SK-N-SH (cell line): ENCODE data around the gene MGRN1.

Experiments
- EP300 ChIP-seq, 2 experiments: IDR thresholded peaks; 2 replicates each; pipeline versions ENCODE4 v1.4.0 to v1.6.1; 2012; ENCODE audit warnings: borderline replicate concordance in 1 of 2, low read depth in 1 of 2, low read length in 1 of 2
- GATA2 ChIP-seq: sonication (generic); formaldehyde crosslinking; IDR thresholded peaks from 2 replicates; pipeline ENCODE4 v1.5.0; 2020; ENCODE audit warnings: mild to moderate bottlenecking, missing genetic modification reagents
- JUND ChIP-seq: IDR thresholded peaks from 2 replicates; pipeline ENCODE4 v1.4.0; 2012
- RAD21 ChIP-seq: IDR thresholded peaks from 2 replicates; pipeline ENCODE4 v1.6.1; 2012; ENCODE audit warnings: mild to moderate bottlenecking, low read length
- TCF12 ChIP-seq: IDR thresholded peaks from 2 replicates; pipeline ENCODE4 v1.4.0; 2012
- YY1 ChIP-seq: IDR thresholded peaks from 2 replicates; pipeline ENCODE4 v1.4.0; 2012; ENCODE audit warnings: low read depth, mild to moderate bottlenecking
- TF ChIP-seq, protein P1 (sequence below): IDR thresholded peaks from 2 replicates; pipeline ENCODE4 v1.4.0; 2012; ENCODE audit warnings: low read depth

DNA sequence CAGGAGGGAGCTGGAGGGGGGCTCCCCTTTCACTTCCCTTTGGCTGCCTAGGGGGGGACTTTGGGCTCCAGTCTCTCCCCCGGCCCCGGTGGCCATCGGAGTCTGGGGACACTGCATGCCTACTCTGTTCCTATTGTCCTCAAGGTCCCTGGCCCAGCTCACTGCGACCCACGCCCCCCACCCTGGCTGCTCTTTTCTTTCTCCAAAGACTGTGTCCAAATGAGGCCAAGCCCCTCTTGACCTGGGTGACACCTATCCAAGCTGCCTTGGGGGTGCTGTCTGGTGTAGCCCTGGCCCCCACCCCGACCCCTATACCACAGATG is 22.8 kb upstream of the MGRN1 start:
- TF ChIP-seq YY1 = no peak
- TF ChIP-seq JUND = no peak
- TF ChIP-seq EP300 (IDR thresholded peaks at IDR 0.05; ENCODE audit: borderline replicate concordance in 1 of 2, low read depth in 1 of 2, low read length in 1 of 2) = no peak
- no peak for TF ChIP-seq GATA2 (CRISPR knock-in tag)
- TF ChIP-seq, protein P1, sequence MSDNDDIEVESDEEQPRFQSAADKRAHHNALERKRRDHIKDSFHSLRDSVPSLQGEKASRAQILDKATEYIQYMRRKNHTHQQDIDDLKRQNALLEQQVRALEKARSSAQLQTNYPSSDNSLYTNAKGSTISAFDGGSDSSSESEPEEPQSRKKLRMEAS = no peak
- TF ChIP-seq RAD21 = no peak
- no peak for TF ChIP-seq TCF12
